Measurements from ENCODE around the gene PAFAH1B2.
"Not testable (repeated sequence)": the region's sequence is repeated elsewhere in the genome, so short reads cannot be mapped to it uniquely, and the experiment has no call there.

Gene PAFAH1B2

GRCh38 chr11:117202386-117203068, 58.4 kb downstream of the PAFAH1B2 start:
- DNase-seq (ENCODE audit: low spot score) = no peak

GRCh38 chr11:117203069-117203407, 59.0 kb downstream of the PAFAH1B2 start:
- no peak for DNase-seq (ENCODE audit: low spot score)

GRCh38 chr11:117204283-117205080, 60.4 kb downstream of the PAFAH1B2 start:
- no peak for DNase-seq (ENCODE audit: low spot score)

- no peak for DNase-seq (ENCODE audit: low spot score)
These were observed 61.2 kb downstream of the PAFAH1B2 start for GRCh38 chr11:117205211-117205818.

- not testable (repeated sequence) for DNase-seq (ENCODE audit: low spot score)
These were observed 62.0 kb downstream of the PAFAH1B2 start for GRCh38 chr11:117206111-117206510.

DNA sequence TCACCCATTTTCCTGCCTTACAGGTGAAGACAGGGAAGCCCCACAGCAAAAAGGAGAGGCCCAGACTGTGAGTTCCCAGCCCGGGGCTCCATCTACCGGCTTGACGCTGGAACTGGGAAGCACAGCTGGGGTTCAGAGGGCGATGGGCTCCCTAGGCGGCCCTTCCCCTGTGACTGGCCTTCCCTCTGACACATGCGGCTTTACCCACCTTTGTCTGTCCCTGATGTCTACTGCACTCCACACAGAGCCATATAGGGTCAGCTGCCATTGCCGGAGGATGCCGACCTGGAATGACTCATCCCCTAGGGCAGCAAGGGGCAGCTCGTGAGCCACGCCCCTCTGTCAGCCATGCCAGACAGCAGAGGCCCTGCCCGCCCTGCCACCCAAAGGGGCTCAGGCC, 62.8 kb downstream of the PAFAH1B2 start:
- DNase-seq (ENCODE audit: low spot score) = not testable (repeated sequence)

- not testable (repeated sequence) for DNase-seq (ENCODE audit: low spot score)
These were observed 63.4 kb downstream of the PAFAH1B2 start for GRCh38 chr11:117207481-117207880.

DNA sequence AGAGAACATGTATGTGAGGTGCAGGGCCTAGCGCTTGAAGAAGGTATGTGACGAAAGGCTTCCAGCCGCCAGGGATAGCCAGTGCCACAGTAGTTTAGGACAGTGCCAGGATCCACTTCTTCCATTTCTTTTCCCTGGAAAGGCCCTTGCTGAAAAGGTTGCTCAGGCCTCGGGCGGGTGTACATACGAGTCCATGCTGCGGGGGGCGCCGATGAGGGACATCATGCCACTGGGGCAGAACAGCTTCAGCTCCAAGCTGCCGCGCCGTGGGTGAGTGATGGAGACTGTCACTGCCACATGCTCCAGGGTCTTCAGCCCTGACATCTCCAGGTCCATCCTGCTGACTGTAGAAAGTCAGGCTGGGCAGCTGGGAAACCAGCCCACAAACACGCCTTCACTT, 64.6 kb downstream of the PAFAH1B2 start:
- DNase-seq (ENCODE audit: low spot score) = not testable (repeated sequence)

DNA sequence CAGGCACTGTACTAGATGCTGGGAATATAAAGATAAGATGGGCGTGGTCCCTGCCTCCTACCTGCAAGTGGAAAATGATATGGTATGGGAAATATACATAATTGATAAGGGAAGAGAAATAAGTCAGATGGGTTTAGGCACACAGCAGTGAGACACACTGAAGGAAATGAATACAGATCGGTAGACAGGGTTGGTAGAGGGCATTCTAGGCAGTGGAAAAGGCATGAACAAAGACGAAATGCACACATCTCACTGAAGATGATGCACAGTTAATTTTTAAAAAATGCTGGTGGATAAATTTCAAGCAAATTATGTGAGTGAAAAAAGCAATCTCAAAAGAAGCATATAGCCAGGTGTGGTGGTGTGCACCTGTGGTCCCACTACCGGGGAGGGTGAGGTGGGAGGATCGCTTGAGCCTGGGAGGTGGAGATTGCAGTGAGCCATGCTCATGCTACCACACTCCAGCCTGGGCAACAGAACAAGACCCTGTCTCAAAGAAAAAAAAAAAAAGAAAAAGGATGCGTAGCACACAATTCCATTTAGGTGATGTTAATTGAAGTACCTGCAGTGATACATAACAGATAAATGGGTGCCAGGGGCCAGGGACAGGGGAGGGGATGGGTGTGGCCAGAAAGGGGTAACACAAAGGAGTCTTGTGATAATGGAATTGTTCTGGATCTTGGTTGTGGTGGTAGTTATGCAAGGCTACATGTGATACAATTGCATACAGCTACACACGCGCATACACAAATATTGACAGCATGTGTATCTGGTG, 65.5 kb downstream of the PAFAH1B2 start:
- DNase-seq (ENCODE audit: low spot score) = not testable (repeated sequence)

DNA sequence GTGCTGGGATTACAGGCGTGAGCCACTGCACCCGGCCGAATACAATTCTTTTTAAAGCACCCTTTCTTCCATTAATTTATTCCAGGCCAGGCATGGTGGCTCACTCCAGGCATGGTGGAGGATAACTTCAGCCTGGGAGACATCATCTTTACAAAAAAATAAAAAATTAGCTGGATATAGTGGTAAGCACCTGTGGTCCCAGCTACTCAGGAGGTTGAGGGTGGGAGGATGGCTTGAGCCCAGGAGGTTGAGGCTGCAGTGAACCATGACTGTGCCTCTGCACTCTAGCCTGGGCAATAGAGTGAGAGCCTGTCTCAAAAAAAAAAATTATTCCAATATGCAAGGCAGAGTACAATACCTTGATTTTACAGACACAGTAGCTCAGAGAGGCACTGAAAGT, 66.5 kb downstream of the PAFAH1B2 start:
- no peak for DNase-seq (ENCODE audit: low spot score)

DNA sequence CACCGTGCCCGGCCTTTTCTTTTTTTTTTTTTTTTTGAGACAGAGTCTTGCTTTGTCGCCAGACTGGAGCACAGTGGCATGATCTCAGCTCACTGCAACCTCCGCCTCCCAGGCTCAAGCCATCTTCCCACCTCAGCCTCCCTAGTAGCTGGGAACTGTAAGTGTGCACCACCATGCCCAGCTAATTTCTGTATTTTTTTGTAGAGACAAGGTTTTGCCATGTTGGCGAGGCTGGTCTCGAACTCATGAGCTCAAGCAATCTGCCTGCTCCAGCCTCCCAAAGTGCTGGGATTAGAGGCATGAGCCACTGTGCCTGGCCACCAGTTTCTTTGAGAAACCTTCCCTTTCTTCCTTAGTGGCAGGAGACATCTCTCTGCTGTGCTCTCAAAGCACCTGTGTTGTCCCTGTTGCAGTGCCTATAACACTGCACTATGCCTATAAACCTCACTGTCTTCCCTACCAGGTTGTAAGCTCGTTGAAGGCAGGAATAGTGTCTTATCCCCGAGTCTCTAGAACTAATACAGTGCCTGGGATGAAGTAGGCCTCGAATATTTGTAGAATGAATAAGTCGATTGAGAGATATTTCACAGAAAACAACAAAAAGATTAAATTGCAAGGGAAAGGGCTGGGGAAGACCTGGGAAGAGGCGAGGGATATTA, 68.7 kb downstream of the PAFAH1B2 start:
- no peak for DNase-seq (ENCODE audit: low spot score)

DNA sequence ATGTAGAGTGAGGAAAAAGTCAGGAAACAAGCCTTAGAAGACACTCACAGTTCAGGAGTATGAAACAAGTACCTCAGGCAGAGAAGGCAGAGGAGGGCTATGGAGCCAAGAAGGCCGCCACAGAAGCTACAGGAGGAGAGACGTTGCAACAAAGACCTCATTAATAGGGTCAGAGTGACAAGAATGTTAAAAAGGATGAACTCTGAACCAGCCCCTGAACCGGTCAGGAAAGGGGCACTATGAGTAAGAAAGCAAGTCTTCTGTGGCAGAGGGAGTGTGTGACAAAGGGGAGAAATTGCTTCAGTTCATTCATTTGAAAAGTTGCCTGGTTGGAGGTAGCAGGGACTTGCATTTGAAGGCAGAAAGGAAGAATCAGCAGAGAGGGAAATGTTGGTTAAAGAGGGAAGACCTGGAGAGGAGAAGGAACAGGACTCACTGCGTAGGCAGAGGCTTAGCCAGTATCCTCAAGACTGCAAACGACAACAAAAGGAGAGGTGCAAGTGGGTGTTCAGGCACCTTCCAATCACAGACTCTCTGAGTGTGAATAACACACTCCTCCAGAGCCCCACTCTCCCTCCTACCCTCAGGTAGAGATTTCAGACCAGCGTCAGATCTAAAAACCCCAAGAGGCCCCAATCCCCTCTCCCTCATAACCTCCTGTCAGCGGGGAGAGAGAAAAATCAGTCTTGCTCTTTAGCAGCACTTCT, 70.5 kb downstream of the PAFAH1B2 start:
- DNase-seq (ENCODE audit: low spot score) = no peak

- DNase-seq (ENCODE audit: low spot score) = no peak
These were observed 73.3 kb downstream of the PAFAH1B2 start for GRCh38 chr11:117217141-117218084.

GRCh38 chr11:117218133-117218915, 74.2 kb downstream of the PAFAH1B2 start:
- DNase-seq (ENCODE audit: low spot score) = no peak

- DNase-seq (ENCODE audit: low spot score) = no peak
These were observed 74.9 kb downstream of the PAFAH1B2 start for GRCh38 chr11:117219001-117219400.

- DNase-seq (ENCODE audit: low spot score) = no peak
These were observed 75.4 kb downstream of the PAFAH1B2 start for GRCh38 chr11:117219455-117219854.

DNA sequence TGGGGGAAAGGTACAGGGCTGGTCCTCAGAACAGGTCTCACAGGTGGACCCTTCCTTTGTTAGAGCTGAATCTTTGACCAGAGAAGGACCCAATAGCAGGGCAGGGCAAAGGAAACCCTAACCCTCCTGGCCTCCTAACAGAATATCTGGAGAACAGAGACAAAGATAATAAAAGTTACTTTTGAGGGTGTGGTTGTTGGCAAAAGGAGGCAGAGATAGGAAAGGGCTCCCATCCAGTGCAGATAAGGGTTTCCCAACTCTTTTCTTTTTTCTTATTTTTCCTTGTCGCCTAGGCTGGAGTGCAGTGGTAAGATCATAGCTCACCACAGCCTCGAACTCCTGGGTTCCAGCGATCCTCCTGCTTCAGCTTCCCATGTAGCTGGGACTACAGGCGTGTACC, 75.9 kb downstream of the PAFAH1B2 start:
- no peak for DNase-seq (ENCODE audit: low spot score)

- no peak for DNase-seq (ENCODE audit: low spot score)
These were observed 76.5 kb downstream of the PAFAH1B2 start for GRCh38 chr11:117220568-117220967.

All from CD4-positive, alpha-beta T cell treated with Interleukin-15 for 4 hours (primary cell).